ENCODE measurements around the gene FAIM2.

FAIM2 gene

GRCh38 chr12:49939307-49939706 lies 35.6 kb upstream of the FAIM2 start:
- no peak for DNase-seq

GRCh38 chr12:49937639-49938300 lies 34.1 kb upstream of the FAIM2 start:
- no peak for DNase-seq

GRCh38 chr12:49936925-49937324 lies 33.2 kb upstream of the FAIM2 start:
- no peak for DNase-seq

GRCh38 chr12:49934505-49934904 lies 30.8 kb upstream of the FAIM2 start:
- DNase-seq: no peak

- no peak for DNase-seq
Measured at GRCh38 chr12:49933796-49934195, 30.1 kb upstream of the FAIM2 start.

- DNase-seq: no peak
Measured at GRCh38 chr12:49932533-49933130, 28.9 kb upstream of the FAIM2 start.

- DNase-seq: no peak
Measured at GRCh38 chr12:49932023-49932422, 28.3 kb upstream of the FAIM2 start.

- DNase-seq: peak in 1 of 2 experiments; percentile 14
Measured at GRCh38 chr12:49930515-49931288, 27.0 kb upstream of the FAIM2 start.

GRCh38 chr12:49929581-49929980 lies 25.9 kb upstream of the FAIM2 start:
- no peak for DNase-seq

GRCh38 chr12:49928471-49928870 lies 24.8 kb upstream of the FAIM2 start:
- DNase-seq: no peak

- DNase-seq: no peak
Measured at GRCh38 chr12:49925433-49926204, 21.9 kb upstream of the FAIM2 start.

GRCh38 chr12:49924628-49925246 lies 21.0 kb upstream of the FAIM2 start:
- no peak for DNase-seq

GRCh38 chr12:49923880-49924556 lies 20.3 kb upstream of the FAIM2 start:
- DNase-seq: no peak

GRCh38 chr12:49923035-49923644 lies 19.4 kb upstream of the FAIM2 start:
- DNase-seq: no peak

GRCh38 chr12:49922349-49923034 lies 18.8 kb upstream of the FAIM2 start:
- no peak for DNase-seq

GRCh38 chr12:49921936-49922335 lies 18.2 kb upstream of the FAIM2 start:
- DNase-seq: no peak

- DNase-seq: no peak
Measured at GRCh38 chr12:49921299-49921698, 17.6 kb upstream of the FAIM2 start.

GRCh38 chr12:49920915-49921286 lies 17.2 kb upstream of the FAIM2 start:
- no peak for DNase-seq

- DNase-seq: no peak
Measured at GRCh38 chr12:49920241-49920914, 16.7 kb upstream of the FAIM2 start.

- DNase-seq: no peak
Measured at GRCh38 chr12:49917788-49918173, 14.1 kb upstream of the FAIM2 start.

Measured in stimulated activated CD4-positive, alpha-beta T cell treated with anti-CD3 and anti-CD28 coated beads, Interleukin-4, amount 100 ng/mL, for 4 hours (primary cell).